UCSD-AML1 (cell line): ENCODE measurements around the gene CYB5R3.
"Not testable (repeated sequence)": the region's sequence is repeated elsewhere in the genome, so short reads cannot be mapped to it uniquely, and the experiment has no call there.

Source experiments
- DNase-seq: peaks from one replicate; lab custom pipeline; 2025; ENCODE audit not compliant: unreplicated experiment; lab: John Stamatoyannopoulos, UW

CYB5R3 gene

DNA sequence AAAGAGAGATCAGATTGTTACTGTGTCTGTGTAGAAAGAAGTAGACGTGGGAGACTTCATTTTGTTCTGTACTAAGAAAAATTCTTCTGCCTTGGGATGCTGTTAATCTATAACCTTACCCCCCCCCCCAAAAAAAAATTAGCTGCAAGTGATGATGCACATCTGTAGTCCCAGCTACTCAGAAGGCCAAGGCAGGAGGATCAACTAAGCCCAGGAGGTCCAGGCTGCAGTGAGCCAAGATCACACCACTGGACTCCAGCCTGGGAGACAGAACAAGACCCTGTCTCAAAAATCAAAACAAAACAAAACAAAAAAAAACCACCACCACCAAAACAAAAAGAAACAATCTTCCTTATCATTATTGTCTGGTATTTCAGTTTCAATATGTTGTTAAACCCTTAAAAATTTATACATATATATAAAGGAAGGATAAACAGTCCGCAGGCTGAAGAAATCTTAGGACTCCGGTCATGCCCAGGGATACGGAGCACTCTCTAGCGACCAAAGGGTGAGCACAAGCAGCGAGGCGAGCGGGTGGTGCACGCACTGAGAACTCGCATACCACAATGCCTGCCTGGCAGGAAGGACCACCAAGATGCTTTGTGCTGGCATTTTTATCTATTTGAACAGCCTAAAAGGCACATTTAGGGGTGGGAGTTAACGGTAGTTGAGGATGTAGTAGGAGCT lies 40.9 kb downstream of the CYB5R3 start:
- DNase-seq = no peak

DNA sequence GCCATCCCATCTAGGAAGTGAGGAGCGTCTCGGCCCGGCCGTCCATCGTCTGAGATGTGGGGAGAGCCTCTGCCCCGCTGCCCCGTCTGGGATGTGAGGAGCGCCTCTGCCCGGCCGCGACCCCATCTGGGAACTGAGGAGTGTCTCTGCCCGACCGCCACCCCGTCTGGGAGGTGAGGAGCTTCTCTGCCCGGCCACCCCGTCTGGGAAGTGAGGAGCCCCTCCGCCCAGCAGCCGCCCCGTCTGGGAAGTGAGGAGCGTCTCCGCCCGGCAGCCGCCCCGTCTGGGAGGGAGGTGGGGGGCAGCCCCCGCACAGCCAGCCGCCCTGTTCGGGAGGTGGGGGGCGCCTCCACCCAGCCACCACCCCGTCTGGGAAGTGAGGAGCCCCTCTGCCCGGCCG lies 41.6 kb downstream of the CYB5R3 start:
- DNase-seq = not testable (repeated sequence)

DNA sequence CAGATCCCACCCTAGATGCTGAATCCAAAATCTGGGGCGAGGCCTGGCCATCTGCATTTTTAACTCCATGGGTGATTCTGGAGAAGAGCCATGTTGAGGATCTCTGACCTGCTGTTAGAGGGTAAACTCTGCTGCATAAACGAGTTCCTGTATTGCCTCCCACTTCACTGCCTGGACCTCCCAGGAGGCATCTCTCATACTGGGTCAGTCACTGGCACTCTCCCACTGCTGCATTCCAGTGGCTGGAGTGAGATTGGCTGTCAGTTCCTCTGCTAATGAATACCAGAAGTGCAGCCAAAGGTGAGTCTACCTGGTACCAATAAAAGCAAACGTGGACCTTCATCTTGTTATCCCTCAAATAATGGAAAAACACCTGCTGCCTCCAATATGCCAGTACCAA lies 44.8 kb downstream of the CYB5R3 start:
- no peak for DNase-seq

DNA sequence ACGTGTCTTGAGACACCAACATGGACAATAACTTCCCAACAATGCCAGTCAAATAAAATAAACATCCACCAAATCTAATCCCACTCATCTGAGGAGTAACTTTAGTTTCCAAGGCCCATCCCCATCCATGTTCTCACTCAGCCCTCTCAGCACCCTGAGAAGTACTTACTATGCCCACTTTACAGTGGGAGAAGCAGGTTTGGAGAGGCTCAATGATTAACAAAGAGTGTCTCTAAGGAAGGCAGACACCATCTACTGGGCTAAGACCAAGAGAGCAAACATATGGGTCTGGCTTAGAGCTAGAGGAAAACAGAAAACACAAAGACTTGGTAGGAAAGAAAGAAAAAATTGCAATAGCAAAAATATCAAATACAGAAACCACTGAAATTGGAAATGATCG lies 45.8 kb downstream of the CYB5R3 start:
- no peak for DNase-seq

DNA sequence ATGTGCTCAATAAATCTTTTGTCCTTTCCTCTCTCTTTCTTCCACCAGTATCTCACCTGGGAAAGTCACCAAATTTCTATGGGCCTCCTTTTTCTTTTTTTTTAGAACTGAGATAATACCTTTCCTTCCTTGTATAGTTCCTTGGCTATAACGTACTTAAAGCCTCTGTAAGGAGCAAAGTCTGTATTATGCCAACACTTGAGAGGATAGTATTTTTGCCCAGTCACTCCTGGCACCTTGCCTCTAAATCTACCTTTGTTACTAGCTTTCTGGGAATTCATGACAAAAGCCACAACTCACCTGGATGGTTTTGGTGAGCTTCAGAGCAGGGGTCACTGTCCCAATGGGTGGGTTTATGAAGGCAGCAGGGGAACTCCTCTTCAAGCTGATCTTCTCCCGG lies 46.7 kb downstream of the CYB5R3 start:
- no peak for DNase-seq

GRCh38 chr22:42601879-42602465 lies 47.2 kb downstream of the CYB5R3 start:
- no peak for DNase-seq

DNA sequence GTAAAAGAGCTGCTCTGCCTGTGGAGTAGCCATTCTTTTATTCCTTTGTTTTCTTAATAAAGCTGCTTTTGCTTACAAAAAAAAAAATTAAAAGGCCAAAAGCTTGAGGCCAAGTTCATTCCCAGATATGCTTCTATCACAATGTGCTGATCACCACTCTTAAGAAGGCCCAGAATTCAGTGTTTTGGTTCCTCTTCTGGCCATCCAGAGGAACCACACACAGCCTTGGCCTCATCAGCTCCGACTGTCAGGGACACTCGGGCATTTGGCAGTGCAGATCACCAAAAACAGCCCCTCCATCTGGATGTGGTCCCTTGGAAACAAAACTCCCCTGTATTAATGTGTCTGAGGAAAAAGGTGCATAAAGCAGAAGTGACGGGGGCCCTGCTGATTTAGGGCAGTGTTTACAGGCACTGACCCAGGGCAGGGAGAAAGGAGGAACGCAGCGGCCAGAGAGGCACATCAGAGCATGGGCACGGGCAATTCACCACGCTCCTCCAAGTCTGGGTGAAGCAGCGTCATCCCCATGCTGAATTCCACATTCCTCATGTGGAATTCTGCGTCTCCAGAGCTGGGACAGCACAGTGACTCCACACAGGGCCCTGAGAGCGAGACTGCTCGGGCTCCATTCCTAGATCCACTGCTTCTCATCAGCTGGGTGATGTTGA lies 52.2 kb downstream of the CYB5R3 start:
- DNase-seq = no peak

- no peak for DNase-seq
Observed at GRCh38 chr22:42596336-42596735, 52.9 kb downstream of the CYB5R3 start.

GRCh38 chr22:42595434-42595833 lies 53.8 kb downstream of the CYB5R3 start:
- DNase-seq = no peak

- DNase-seq = no peak
Observed at GRCh38 chr22:42591987-42592386, 57.2 kb downstream of the CYB5R3 start.

DNA sequence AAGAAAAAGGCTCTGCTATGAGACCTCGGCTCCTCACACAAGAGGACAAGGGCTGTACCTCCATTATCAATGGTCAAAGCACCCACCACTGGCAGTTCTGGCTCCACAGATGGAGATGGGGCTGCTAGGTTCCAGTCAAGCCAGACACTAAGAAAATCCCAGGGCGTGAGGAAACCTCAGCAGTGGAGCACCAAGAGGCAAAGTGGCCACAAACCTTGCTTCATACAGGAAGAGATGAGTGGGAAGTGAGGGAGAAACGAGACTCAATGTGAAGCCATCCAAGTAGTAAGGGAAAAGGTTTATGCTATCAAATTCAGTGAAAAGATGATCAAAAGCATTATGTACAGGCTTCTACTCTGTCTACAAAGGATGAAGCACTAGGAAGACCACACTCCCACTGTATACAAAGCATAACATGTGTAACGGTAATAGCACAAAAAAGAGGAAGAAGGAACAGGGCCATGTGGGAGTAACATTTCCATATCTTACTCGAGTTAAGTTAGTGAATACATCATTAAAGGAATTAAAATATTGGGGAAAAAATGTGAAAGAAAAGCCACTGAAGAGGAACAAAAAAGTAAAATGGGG lies 61.5 kb downstream of the CYB5R3 start:
- DNase-seq = no peak

GRCh38 chr22:42586381-42586780 lies 62.8 kb downstream of the CYB5R3 start:
- DNase-seq = no peak

DNA sequence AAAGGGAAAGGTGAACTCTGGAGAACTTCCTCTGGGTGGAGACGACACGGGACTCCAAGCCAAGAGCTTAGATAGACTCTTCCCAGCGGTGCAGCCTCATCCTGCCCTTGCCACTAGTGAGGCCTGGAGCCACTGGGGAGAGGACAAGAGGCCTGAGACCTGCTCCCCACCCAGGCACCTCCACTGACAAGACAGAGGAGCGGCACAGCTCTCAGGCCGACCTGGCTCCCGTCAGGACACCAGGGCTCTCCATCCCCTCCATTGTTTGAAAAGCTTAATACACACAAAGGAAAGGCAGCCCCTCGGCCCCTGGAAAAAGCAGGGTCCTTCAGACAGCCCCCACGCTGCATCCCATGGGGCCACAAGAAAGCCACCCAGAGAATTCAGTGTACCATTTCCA lies 64.1 kb downstream of the CYB5R3 start:
- DNase-seq = no peak

GRCh38 chr22:42584364-42584940 lies 64.7 kb downstream of the CYB5R3 start:
- no peak for DNase-seq

DNA sequence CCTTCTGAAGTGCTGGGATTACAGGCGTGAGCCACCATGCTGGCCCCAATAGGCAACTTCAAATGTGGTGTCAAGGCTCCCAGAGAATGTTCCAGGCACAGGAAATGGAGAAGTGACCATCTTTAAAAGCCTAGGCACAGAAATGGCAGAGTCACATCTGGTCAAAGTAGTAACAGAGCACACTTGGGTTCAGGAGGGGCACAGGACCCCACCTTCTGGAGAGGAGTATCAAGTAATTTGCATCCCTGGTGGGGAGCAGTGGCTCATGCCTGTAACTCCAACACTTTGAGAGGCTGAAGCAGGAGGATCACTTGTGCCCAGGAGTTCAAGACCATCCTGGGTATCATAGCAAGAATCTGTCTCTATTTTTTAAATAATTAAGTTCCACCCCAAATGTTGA lies 66.2 kb downstream of the CYB5R3 start:
- DNase-seq = no peak

DNA sequence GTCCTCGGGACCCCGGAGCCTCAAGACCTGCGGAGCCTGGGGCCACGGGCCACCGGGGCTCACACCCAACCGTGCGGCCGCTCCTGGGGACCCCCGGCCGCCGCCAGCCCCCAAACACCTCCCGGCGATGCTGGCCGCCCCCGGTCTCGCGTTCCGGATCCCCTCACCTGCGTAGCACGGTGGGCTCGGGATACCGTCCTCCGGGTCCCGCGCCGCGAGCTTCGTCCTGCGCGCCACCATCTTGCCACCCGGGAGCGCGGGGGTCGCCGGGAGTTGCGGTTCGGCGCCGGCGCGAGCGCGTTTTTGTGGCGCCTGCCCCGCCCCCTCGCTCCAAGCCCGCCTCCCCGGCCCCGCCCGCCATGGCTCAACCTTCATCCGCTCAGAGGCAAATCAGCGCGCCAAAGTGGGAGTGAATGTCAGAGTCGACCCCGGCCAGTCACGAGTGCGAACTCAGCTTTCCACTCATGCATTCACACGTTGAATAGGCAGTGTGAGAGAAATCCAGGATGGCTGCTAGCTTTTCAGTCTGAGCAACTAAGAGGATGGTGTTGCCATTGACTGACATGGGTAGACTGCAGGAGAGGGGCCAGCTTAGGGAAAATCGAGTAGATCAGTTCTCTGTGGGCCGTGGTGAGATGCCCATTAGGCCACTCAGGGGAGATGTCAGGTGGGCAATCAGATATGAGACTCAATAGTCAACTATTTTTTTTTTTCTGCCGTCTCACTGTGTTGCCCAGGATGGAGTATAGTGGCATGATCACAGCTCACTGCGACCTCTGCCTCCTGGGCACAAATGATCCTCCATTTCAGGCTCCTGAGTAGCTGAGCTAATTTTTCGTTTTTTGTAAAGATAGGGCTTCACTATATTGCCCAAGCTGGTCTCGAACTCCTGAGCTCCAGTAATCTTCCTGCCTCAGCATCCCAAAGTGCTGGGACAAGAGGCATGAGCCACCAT lies 67.2 kb downstream of the CYB5R3 start:
- DNase-seq = peak; percentile 79

- not testable (repeated sequence) for DNase-seq
Observed at GRCh38 chr22:42581194-42581761, 67.9 kb downstream of the CYB5R3 start.

GRCh38 chr22:42580040-42580439 lies 69.2 kb downstream of the CYB5R3 start:
- DNase-seq = not testable (repeated sequence)

- no peak for DNase-seq
Observed at GRCh38 chr22:42577623-42578240, 71.5 kb downstream of the CYB5R3 start.

- DNase-seq = not testable (repeated sequence)
Observed at GRCh38 chr22:42577141-42577540, 72.1 kb downstream of the CYB5R3 start.
